ENCODE data around the gene POLR1A.
A peak's percentile ranks its signal among the peaks of the same experiment; 100 is the strongest.

POLR1A gene

DNA sequence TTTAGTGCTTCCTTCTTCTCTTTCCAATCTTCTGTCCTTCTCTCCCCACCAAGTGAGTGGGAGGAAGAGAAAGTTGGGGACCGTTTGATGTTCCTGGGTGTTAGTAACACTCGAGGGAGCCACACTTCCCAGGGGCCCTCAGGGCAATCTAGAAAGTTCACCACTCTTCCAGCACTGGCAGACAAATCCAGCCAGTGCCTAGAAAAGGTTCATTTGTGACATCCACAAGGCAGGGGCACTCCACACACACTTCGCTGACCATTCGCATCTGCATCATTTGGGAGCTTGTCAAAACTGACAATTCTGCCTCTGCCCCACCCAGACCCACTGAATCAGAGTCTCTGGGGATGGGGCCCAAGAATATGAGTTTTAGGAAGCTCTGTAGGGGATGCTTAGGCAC is 130.1 kb downstream of the POLR1A start:
- no peak for DNase-seq

- DNase-seq = no peak
Observed at GRCh38 chr2:85974390-85974789, 131.3 kb downstream of the POLR1A start.

DNA sequence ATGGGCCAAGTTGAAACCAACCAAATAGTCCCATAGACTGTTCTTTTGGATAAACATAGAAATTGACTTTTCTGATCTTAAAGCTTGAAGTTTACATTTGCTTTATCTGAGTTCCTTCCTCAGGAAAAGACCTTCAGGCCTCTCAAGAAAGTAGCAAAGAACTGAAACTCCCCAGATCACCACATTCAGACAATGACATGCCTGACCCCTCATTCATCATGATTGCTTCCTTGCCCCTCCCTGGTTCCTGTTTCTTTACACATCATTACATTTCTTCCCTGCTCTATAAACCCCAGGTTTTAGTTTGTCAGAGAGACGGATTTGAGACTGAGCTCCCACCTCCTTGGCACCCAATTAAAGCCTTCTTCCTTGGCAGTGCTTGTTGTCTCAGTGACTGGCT is 133.3 kb downstream of the POLR1A start:
- DNase-seq = no peak

DNA sequence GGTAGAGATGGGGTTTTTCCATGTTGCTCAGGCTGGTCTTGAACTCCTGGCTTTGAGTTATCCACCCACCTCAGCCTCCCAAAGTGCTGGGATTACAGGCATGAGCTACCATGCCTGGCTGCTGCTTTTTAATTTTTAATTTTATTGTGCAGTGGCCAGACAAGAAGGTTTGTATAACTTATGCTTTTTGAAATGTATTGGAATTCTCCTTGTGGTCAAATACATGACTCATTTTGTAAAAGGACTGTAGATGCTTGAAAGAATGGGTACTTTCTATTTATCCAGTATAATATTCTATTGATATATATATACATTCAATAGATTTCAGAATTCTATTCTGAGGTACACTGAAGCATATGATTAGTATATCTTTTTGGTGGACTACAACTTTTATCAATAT is 134.3 kb downstream of the POLR1A start:
- peak; percentile 67 for DNase-seq

Measured in fibroblast of skin of back (primary cell).